Stromal cell of bone marrow (primary cell): ENCODE data around the gene CFC1B.
"Not testable (repeated sequence)": the region's sequence is repeated elsewhere in the genome, so short reads cannot be mapped to it uniquely, and the experiment has no call there.

Experiments
- DNase-seq: peaks from one replicate; pipeline ENCODE4 v3.0.0-alpha.2; 2012; ENCODE audit warnings: low read depth

Gene CFC1B

DNA sequence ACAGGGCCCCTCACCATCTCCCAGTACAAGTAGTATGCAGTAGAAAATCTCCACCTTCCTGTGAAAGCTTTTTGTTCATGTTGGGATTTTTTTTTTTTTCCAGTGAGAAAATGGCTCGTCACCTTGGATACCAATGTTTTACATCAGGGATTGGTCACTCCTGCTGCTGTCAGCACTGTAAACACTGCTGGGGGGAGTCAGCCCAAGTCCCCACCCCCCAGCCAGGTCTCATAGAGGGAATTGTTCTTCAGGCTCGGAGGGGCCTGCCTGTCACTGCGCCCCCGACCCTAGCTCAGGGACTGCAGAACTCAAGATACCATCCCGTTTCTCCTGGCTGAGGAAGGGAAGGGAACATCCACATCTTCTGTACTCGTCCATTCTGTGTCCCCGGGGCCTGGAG is at the start of gene CFC1B:
CFC1B (plus strand) TSS at position 231 of the 400 bp plus-strand sequence. CDS start 263 bp downstream, outside the sequence.
- not testable (repeated sequence) for DNase-seq

DNA sequence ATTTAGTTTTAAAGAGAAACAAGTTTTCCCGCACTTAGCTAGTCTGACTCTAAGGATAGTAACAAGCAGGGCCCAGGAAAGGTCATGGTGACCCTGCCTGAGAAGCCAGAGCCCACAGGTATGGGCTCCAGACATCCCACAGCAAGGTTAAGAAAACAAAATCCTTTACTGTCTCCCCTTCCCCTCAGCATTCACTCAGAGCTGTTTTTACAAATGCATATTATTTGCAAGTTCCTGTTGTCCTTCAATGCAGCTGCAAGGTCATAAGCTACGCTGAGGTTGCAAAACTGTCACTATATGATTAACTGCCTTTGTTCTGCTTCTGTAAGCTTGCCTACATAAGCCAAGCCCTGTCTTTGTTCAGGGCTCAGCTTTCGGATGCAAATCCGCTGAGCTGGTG is 29.9 kb upstream of the CFC1B start:
- DNase-seq: not testable (repeated sequence)

DNA sequence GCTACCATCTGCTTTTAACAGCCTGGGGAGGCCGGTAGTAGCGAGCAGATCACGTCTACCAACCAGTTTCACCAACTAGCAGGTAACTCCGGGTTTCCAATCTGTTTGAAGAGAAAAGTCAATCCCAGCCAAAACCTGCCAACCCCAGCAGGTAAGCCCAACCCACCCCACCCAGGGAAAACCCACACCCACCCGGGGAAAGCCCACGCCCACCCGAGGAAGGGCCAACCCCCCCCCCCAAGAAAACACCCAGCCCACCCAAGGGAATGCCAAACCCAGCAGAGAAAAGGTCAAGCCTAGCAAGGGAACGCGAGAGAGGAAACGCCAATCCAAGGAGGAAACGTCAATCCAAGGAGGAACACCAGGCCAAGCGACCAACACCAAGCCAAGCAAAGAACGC is 11.8 kb upstream of the CFC1B start, which contains the start of gene POTEI:
POTEI (minus strand) TSS at position 101 of the 400 bp plus-strand sequence; CDS start at position 8, 93 bp downstream.
- DNase-seq: not testable (repeated sequence)

DNA sequence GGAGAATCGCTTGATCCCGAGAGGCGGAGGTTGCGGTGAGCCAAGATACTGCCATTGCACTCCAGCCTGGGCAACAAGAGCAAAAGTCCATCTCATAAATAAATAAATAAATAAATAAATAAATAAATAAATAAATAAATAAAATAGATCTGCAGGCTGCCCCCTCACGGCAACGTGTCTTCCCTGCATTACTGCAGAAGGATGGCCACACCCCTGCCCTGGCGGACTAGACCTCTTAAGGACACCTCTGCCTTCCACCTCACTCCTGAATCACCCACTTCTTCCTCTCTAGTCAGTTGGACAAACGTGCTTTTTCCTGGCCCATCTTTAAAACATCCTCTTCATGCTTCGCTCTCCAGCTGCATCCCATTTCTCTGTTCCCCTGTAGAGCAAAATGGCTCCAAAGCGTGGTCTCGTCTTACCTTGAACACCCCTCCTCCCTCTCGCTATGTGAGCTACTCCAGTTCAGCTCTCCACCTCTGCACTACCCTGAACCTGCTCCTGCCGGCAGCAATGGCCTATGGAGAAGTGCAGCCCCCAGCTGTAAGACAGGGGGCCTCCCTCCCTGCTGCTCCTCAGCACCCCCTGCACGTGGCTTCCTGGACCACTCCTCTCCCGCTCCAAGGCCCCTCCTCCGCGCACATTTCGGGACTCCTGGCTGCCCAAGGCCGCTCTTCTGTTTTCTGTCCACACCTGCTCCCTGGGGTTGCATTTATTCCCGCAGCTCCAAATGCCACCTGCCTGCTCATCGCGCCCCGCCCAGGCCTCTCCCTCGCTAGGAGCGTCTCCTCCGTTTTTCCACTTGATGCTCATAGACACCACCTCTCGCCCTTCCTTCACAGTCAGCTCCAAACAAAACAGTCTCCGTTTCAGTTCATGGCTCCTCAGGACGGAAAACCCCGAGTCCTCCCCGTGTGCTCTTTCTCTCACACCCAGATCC is 9.9 kb upstream of the CFC1B start:
- not testable (repeated sequence) for DNase-seq

DNA sequence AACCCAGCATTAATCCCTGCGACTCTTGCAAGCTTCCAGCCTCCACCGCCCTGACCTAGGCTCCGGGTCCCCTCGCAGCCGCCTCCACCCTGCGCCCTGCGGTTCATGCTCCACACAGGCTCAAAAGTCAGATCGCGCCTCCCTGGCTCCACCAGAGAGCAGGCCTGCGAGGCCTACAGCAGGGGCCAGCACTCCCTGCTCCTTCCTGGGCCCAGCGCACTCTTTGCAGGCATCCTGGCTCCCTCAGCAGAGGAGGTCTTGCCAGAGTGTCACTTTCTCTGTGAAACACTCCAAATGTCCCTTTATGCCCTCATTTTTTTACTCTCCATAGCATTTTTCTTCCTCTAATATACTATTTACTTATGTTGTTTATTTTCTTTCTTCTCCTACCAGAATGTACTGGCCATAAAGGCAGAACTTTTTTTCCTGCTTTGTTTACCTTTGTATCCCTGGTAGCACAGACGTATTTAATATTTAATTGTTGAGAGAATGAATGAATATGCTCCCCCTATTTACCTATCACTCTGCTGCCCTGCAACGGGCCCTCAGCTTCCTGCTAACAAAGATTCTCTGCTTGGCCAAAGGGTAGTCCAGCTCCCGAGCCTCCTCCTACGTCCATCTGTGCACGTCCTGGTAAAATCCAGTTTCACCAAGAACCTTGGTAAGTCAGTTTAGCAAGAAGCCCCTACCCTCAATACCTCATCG is 9.1 kb upstream of the CFC1B start:
- DNase-seq: not testable (repeated sequence)

DNA sequence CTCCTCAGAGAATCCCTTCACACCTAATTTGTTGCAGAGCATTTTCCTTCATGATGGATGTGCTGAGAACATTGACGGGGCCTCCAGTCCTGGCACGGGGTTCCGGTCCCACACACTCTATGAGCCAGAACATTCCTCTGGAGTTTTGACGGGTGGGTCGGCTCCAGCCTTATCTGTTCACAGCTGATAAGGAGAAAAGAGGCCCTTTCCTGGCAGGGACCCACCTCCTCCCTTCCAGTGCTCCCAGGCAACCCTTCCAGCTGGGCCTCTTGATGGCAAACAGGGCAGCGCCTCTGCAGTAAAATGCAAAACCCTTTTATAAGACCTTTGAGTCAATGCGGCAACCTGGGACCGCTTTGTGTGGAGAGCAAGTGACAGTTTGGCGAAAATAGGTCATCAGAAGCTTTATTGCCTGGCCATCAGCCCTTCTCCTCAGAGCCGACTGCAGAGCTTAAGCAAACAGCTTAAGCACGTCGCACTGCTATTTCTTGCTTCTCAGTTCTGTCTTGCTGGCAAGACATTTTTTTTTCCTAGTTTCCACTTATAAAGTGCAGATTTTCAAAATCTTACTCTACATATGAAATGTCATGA is 2.4 kb upstream of the CFC1B start:
- not testable (repeated sequence) for DNase-seq

DNA sequence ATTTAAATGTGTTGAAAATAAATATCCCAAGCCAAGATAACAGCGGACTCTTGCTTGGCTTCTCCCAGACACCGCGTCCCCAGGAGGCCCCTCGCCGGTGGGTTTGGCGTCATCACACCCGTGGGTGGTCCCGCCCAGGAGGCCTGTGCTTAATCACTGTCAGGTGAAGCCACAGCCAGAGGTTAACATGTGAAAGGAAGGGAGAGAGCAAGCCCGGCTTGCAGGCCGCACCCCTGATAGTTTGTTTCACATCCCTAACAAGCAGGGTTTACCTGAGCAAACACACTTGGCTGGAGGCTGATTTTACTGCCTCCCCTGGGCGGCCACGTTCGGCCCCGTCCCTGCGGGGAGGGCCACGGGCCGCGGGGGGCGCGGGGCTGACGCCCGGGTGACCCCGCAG is 1.4 kb downstream of the CFC1B start:
- DNase-seq: not testable (repeated sequence)

DNA sequence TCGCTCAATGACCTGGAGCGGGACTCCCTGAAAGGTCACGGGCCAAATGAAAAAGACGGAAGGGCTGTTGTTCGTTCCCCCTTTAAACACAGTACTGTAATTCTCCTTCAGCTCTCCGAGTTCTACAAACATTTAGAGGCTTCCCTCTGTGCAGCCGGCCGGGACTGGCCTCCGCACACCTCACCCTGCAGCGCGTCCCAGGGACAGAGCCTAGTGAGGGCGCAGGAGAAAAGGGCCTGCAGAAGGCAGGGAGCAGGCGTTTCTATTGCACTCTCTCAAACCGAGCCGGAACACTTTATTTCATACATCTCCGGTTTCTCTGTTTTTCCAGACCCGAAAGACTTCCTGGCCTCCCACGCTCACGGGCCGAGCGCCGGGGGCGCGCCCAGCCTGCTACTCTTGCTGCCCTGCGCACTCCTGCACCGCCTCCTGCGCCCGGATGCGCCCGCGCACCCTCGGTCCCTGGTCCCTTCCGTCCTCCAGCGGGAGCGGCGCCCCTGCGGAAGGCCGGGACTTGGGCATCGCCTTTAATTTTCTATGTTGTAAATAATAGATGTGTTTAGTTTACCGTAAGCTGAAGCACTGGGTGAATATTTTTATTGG is 6.4 kb downstream of the CFC1B start:
- not testable (repeated sequence) for DNase-seq

DNA sequence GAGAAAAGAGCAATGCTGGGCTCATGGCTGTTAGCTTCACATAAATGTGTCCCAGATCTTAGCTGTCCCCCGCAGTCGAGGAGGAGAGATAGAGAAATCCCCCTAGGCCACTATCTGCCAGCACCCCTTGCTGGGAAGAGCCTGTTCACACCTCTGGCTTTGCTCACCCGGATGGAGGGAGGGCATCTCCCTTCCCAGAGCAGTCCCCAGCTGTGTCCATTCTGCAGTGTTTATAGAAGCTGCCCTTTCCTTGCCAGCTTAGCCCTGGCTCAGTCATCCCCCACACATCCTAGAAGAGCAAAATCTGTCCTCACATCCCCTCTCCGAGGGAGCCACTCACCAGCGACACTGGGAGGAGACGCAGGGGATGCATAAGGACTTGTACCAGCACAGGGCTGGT is 8.5 kb downstream of the CFC1B start:
- DNase-seq: not testable (repeated sequence)

DNA sequence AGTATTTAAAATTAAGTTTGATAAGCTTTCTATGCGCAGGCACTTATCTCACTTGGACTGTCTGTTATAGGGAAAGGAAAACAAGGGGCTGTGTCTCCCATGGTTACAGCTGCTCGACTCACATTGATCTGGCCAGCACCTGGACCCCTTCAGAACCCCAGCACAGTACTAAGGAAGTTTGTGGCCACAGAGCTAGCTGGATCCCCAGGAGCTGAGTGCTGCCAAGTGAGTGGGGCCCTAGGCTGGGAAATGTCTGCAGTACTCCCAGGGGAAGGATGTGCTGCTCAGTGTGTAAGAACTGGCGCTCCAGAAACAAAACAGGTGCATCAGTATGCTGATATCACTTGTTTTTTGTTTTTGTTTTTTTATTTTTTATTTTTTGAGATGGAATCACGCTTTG is 9.2 kb downstream of the CFC1B start:
- DNase-seq: not testable (repeated sequence)

DNA sequence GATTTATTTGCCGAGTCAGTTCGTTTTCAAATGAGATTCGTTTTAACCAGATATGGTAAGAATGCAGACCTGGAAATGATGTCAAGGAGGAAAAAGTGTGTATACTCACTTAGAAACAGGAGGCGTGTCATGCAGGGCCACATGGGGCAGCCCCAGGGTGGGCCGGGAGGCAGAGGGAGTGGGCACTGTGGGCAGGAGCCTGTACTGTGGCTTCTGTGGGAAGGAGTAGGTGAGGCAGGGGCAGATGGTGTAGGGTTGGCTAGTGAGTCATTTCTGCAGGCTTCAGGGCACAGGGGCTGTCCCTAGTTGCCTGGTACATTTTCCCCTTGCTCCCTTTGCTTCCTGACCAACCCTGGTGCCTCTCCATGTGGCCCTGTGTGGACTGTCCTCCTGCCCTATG is 10.2 kb downstream of the CFC1B start:
- not testable (repeated sequence) for DNase-seq

DNA sequence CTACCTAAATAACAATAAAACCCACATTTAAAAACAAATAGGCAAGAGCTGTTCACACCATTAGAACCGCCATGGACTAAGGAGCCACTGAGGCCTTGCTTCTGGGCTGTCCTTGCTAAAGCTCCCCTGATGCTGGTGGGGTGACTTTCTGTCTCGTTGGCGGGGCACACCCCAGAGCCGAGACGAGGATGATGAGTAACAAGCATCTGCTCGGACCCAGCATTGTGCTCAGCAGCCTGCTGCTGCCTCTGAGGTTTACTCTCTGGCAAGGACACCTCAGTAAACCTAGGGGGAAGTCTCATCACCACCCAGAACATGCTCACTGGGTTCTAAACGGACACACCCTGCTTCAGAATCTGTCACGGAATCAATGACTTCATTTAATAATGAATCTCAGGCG is 10.7 kb downstream of the CFC1B start:
- not testable (repeated sequence) for DNase-seq

DNA sequence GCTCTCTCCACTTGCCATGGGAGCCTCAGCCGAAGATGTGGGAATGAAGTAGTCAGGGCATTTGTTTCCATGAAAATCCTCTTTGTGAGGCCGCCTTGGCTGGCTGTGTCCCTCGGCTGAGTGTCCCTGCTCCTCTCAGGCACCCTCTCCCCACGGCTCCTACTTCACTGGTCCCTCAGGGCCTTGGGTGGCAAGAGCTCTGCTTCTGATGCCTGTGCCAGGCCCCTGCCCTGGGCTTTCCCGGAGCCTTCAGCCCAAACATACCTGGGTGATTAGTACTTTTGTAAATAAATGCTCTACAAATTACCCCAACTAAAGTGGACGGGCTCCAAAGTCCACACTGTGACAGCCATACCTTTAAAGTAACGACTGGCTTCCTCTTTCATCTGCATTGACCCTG is 15.6 kb downstream of the CFC1B start:
- DNase-seq: not testable (repeated sequence)

DNA sequence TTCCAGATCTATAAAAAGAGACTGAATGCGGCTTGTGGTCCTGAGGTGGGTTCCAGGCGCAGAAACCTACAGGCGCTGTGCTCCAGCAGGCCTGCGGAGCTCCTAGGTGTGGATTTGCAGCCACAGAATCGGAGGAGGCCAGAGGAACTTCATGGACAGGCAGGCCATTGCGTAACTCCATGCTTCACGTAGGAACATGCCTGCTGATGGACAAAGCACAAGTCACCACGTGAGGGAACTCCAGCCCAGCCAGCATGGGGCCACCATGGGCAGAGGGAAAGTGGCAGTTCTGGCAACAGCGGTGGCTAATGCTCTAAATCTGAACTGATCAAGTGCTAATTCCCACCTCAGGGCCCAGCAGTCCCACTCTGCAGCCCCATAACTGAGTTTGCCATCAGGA is 17.2 kb downstream of the CFC1B start:
- not testable (repeated sequence) for DNase-seq

DNA sequence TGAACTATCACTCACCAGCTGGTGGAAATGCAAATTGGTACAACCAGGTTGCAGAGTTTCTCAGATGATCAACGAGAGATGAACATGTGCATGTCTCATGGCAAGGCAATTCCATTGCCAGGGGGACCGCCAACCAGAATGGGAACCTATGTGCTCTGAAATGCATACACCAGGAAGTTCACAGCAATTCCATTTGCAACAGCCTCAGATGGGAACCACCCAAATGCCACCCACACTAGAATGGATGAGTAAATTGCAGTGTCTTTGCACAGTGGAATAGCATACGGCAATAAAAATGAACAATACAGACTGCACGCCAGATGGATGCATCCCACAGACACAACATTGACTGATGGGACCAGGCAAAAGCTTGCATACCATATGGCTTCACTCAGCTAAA is 21.8 kb downstream of the CFC1B start:
- not testable (repeated sequence) for DNase-seq

DNA sequence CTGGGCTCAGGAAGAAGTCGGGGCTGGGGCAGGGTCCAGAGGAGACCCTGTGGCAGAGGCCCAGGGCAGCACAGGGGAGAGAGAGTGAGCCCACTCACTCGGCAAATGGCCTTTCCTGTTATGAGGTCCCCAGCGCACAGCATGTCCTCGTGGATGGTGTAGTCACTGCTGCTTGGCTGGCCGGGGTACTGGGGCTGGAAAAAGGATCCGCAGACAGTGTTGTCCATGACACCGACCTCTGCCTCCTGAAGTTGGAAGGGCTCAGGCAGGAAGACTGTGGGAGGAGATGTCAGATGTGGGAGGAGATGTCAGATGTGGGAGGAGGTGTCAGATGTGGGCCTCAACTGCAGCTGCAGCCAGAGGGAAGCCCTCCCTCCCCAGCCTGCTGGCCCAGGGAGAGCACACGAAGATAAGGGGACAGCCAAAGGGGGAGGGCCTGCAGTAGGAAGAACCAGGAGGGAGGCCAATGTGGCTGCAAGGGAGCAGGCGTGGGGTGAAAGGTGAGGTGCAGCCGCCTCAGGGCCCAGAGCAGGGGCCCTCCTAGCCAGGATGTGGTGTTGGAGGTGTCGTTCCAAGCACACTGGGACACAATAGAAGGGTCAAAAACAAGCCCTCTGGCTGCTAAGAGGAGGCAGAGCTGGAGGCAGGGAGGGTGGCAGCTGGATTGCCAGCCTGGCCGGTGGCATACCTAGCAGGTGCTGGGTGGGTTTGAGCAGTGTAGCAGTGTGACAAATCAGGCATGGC is 22.9 kb downstream of the CFC1B start:
- DNase-seq: not testable (repeated sequence)

DNA sequence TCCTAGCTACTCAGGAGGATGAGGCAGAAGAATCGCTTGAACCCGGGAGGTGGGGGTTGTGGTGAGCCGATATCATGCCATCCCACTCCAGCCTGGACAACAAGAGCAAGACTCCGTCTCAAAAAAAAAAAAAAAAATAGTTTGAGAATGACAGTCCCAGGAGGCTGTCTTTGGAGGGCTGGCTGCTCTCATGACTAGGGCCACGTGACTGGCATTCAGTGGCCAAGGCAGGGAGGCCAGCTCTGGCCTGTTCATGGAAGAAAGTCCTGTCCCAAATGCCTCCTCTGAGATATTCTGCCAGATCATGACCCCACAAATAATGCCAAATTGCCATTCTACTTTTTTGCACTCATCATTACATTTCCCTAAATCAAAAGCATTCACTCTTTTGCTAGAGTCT is 24.0 kb downstream of the CFC1B start:
- not testable (repeated sequence) for DNase-seq

DNA sequence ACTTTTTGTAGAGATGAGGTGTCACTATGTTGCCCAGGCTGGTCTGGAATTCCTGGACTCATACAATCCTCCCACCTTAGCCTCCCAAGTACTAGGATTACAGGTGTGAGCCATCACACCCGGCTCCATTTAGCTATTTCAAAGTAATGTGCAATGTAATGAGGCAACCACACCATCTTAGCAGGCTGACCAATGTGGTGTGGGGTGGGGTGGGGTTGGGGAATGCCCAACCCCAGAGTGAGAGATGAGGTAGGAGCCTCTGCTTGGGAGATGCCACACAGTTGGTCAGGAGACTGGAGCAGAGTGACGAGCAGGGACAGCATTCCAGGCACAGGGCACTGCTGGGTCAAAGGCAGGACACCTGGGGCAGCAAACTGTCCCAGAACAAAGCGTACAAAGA is 27.4 kb downstream of the CFC1B start:
- DNase-seq: not testable (repeated sequence)

DNA sequence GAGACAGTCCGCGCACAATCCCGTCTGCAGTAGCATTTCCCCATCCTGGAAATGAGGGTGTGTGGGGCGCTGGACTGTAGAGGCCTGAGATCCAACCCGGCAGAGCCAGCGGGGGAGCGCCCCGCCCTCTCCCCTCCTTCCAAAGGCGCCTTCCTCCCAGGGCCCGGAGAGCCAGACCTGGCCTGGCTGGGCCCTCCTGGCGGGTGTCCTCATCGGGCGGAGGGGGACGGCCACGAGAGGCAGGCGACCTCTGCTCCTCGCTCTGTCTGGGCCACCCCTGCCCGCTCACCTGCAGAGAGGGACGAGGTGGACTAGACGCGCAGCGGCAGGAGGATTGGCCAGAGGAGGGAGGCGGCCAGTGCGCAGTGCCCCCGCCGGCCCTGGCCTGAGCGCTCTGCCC is 28.5 kb downstream of the CFC1B start:
- not testable (repeated sequence) for DNase-seq

DNA sequence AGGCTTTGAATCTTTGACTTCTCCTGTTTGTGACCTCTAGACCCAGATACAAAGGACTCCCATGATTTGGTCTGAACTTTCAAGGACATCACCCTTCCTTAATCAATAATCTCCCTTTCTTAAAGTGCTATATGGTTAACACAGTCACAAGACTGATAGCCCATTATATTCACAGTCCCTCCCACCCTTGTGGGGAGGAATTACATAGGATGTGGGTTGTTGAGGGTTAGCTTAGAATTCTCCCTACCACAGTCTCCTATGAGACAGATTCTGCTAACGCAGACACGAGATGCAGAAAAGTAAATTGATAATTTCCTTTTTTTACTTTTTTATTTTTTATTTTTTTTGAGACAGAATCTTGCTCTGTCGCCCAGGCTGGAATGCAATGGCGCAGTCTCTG is 33.2 kb downstream of the CFC1B start:
- DNase-seq: not testable (repeated sequence)

DNA sequence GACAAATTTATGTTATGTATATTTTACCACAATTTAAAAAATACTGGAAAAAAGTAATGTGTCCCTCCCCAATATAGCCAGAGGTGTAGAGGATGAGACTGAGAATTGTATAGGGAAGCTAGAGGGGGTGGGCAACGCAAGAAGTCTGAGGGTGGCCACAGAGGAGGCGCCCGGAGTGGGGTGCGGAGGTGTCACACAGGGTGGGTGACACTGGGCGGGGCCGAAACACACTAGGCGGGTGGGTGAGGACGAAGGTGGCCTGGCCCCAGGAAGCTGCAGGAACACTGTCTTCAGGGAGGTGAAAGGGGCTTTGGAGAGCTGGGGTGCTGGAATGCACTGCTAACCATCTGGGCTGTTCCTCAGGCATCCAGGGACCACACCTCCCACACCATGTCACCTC is 35.4 kb downstream of the CFC1B start:
- DNase-seq: not testable (repeated sequence)
